HL-60 (cell line): ENCODE data around the gene TRPV2.

Experiments
- DNase-seq, 2 experiments: peaks; one replicate each; pipeline ENCODE4 v3.0.0-alpha.2; 2010 to 2020; ENCODE audit warnings: low read depth in 1 of 2, low spot score in 1 of 2
- H3K27ac ChIP-seq: fragments of 250-450 bp; sonication (Bioruptor Pico); replicated peaks from 2 replicates; pipeline ENCODE4 v1.5.1; 2020; ENCODE audit warnings: mild to moderate bottlenecking, moderate library complexity
- H3K27me3 ChIP-seq: fragments of 250-450 bp; sonication (Bioruptor Pico); 2 replicates; pipeline ENCODE4 v1.5.1; 2021; ENCODE audit warnings: mild to moderate bottlenecking, moderate library complexity; ENCODE audit not compliant: insufficient read depth, poor library complexity, severe bottlenecking
- H3K4me3 ChIP-seq: replicated peaks from 2 replicates; pipeline ENCODE4 v1.5.1; 2011; ENCODE audit warnings: mild to moderate bottlenecking, control low read depth, low read length; ENCODE audit not compliant: insufficient read depth
- CTCF ChIP-seq: IDR thresholded peaks from one replicate; pipeline ENCODE4 v1.5.1; 2011; ENCODE audit warnings: low read length, control low read depth, inconsistent platforms; ENCODE audit not compliant: insufficient read depth
- GABPA ChIP-seq: IDR thresholded peaks from 2 replicates; pipeline ENCODE4 v1.6.1; 2012; ENCODE audit warnings: low read depth
- POLR2AphosphoS5 ChIP-seq: IDR thresholded peaks from 2 replicates; pipeline ENCODE4 v1.6.1; 2012; ENCODE audit warnings: low read depth
- REST ChIP-seq: IDR thresholded peaks from 2 replicates; pipeline ENCODE4 v1.6.1; 2012; ENCODE audit warnings: low read depth; ENCODE audit not compliant: insufficient replicate concordance
- SPI1 ChIP-seq: IDR thresholded peaks from 2 replicates; pipeline ENCODE4 v1.6.1; 2012; ENCODE audit warnings: low read depth, mild to moderate bottlenecking, borderline replicate concordance

TRPV2 gene

GRCh38 chr17:16470265-16470664 lies 54.9 kb downstream of the TRPV2 start:
- no peak for DNase-seq
- no peak overlapping the region for H3K27ac ChIP-seq
- TF ChIP-seq GABPA (no peak), CTCF (no peak)
- H3K27me3 ChIP-seq = no peaks in the 10 kb centered on the region
- H3K4me3 ChIP-seq = no peak overlapping the region

GRCh38 chr17:16471295-16471694 lies 55.9 kb downstream of the TRPV2 start:
- H3K4me3 ChIP-seq = no peak overlapping the region
- TF ChIP-seq SPI1 (no peak), POLR2AphosphoS5 (no peak), REST (no peak), GABPA (no peak), CTCF (no peak)
- DNase-seq = no peak
- H3K27ac ChIP-seq = no peak overlapping the region
- H3K27me3 ChIP-seq = no peaks in the 10 kb centered on the region

- no peak for TF ChIP-seq CTCF
- TF ChIP-seq POLR2AphosphoS5 = no peak
- TF ChIP-seq GABPA = no peak
- TF ChIP-seq REST = no peak
- no peak for TF ChIP-seq SPI1
- Histone ChIP-seq H3K27me3 (no peaks in the 10 kb centered on the region), H3K27ac (no peak overlapping the region), H3K4me3 (no peak overlapping the region)
- DNase-seq = no peak
These were observed 57.2 kb downstream of the TRPV2 start for GRCh38 chr17:16472539-16472938.
